Erythroblast (primary cell): ENCODE results near the gene TOR1B.

Source experiments
- GATA1 ChIP-seq: IDR thresholded peaks from 2 replicates; pipeline ENCODE4 v1.6.1; 2011; ENCODE audit warnings: low read depth, mild to moderate bottlenecking, control low read depth, low read length, moderate library complexity
- POLR2A ChIP-seq: IDR thresholded peaks from 2 replicates; pipeline ENCODE4 v1.6.1; 2011; ENCODE audit warnings: mild to moderate bottlenecking, low read length

GRCh38 chr9:129840034-129840433 is 37.0 kb downstream of the TOR1B start:
- TF ChIP-seq POLR2A (no peak), GATA1 (no peak)
